Stimulated activated CD8-positive, alpha-beta memory T cell treated with anti-CD3 and anti-CD28 coated beads, Interleukin-4, amount 100 ng/mL, for 4 hours (primary cell): ENCODE measurements around the gene CYB561.
A peak's percentile ranks its signal among the peaks of the same experiment; 100 is the strongest.

ENCODE experiments used
- DNase-seq, 2 donors: peaks; one replicate each; pipeline ENCODE4 v3.0.0-alpha.2; 2020; ENCODE audit warnings: low read depth in 2 of 2, low spot score in 1 of 2

Gene CYB561, protein sequence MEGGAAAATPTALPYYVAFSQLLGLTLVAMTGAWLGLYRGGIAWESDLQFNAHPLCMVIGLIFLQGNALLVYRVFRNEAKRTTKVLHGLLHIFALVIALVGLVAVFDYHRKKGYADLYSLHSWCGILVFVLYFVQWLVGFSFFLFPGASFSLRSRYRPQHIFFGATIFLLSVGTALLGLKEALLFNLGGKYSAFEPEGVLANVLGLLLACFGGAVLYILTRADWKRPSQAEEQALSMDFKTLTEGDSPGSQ

DNA sequence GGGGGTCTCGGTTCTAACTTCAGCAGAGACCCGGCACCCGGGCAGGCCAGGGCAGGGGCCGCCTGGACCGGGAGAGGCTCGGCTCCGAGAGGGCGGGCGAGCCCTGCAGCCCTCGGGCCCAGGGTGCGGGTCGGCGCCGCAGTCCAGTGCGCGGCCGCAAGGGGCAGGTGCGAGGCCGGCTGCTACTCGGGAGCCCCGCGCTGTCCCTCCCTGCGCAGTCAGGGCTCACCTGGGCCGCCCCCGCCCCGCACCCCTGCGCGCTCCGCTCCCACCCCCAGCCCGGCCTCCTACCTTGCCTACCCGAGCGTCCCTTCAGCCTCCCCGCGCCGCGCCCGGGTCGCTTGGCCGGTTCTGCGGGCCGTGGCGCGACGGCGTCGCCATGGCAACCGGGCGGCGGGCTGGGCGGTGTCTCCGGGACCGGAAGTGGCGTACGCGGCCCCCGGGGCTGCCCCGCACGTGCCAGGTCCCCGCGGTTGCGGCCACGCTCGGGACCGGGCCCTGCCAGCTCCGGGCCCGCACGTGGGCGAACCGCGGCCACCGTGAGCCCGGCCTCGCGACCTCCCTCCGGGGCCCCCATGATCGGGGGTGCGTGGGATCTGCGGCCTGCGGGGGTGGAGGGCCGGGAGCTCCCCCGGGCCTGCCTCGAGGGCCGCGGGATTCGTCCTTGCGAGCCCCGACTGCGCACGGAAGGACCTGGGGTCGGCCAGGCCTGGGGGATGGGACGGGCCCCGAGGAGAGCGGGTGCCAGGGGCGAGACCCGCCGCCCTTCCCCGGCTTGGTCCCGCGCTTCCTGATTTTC is at the start of gene CYB561:
CYB561 (minus strand) TSS at position 353 of the 799 bp plus-strand sequence. CDS start 8,759 bp downstream, outside the sequence.
- peak; percentile 13 to 46 for DNase-seq

DNA sequence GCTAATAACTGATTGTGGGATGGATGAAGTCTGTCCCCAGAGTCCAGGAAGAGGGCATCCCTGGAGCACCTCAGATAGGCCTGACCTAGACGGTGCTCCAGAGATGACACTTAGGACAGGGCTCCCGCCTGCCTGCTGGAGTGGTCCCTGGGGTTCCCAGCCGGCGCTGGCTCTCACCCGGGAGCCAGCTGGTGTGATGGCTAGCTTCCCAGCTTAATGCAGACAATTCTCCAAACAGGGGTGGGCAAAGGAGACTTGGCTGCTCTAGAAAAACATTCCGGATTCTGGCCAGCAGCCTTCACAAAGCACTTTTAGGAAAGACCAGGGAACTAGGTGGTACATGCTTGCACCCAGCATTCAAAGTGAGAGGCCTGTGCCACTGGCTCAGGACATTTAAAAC is 49.4 kb upstream of the CYB561 start:
- no peak for DNase-seq

- DNase-seq = no peak
Observed at GRCh38 chr17:63494300-63494928, 48.3 kb upstream of the CYB561 start.

DNA sequence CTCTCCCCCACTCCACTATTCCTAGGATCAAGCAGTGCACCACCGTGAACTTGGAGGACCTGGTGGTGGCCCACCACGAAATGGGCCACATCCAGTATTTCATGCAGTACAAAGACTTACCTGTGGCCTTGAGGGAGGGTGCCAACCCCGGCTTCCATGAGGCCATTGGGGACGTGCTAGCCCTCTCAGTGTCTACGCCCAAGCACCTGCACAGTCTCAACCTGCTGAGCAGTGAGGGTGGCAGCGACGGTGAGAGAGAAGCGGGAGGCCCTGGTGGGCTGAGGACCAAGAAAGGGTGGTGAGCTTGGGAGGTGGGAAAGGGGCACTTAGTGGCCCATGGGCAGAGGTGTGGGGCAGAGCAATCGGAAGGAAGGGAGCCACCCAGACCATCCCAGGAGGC is 47.3 kb upstream of the CYB561 start:
- no peak for DNase-seq

- DNase-seq = no peak
Observed at GRCh38 chr17:63492940-63493339, 46.8 kb upstream of the CYB561 start.

DNA sequence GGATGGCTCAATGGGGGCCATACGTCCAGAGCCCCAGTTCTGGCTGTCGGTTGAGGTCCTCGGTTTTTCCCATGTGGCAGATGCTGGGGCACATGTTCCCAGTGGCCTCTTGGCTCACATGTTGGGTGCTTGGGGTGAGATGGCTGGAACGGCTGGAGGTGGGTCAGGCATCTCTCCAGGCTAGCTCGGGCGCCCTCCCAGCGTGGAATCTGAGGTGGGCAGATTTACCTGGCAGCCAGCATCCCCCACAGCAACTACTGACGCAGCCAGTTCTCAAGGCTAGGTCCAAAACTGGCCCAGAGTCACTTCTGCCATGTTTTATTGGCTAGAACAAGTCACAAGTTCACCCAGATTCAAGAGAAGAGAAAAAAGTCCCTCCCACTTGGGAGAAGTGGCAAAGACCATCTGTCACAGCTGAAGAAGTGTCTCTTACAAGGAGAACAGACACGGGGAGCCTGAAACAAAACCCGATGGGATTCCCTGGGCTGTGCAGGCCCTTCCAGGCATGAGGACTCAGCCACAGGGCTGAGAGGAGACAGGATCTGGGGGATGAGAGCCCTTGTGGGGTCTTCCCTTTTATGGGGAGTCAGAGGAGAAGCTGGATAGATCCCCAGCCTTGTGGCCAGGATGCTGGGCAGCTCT is 46.0 kb upstream of the CYB561 start:
- DNase-seq = no peak

DNA sequence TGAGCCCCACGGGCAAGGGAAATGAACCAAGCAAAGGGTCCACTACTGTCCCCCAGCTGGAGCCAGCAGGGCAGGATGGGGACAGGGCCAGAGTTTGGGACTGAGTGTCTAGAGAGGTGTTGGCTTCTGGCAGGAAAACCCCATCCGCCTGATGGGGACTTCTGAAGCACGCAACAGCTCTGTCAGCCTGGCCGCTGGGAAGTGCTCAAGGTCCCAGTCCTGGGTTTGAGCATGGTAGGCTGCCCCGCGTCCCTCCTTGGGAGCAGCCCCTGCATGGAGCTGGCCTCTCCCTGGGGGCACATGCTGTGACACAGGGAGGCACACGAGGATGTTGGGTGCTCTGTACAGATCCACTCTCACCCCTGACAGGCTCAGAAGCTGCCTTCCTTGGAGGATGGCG is 45.3 kb upstream of the CYB561 start:
- no peak for DNase-seq

GRCh38 chr17:63490858-63491400 is 44.8 kb upstream of the CYB561 start:
- DNase-seq = no peak

- no peak for DNase-seq
Observed at GRCh38 chr17:63490329-63490728, 44.2 kb upstream of the CYB561 start.

- no peak for DNase-seq
Observed at GRCh38 chr17:63489291-63489690, 43.2 kb upstream of the CYB561 start.

DNA sequence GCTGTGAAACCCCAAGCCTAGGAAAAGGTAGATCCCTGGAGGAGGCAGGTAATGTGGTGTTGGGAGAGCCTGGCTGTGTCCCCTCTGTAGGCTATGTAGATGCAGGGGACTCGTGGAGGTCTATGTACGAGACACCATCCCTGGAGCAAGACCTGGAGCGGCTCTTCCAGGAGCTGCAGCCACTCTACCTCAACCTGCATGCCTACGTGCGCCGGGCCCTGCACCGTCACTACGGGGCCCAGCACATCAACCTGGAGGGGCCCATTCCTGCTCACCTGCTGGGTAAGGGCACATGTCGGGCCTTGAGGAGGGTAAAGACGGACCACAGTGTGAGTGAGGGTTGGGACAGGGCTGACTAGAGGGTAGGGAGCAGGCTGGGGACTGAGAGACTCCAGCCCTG is 42.7 kb upstream of the CYB561 start:
- no peak for DNase-seq

- DNase-seq = no peak
Observed at GRCh38 chr17:63487014-63487339, 40.9 kb upstream of the CYB561 start.

GRCh38 chr17:63486317-63487013 is 40.4 kb upstream of the CYB561 start:
- DNase-seq = no peak

DNA sequence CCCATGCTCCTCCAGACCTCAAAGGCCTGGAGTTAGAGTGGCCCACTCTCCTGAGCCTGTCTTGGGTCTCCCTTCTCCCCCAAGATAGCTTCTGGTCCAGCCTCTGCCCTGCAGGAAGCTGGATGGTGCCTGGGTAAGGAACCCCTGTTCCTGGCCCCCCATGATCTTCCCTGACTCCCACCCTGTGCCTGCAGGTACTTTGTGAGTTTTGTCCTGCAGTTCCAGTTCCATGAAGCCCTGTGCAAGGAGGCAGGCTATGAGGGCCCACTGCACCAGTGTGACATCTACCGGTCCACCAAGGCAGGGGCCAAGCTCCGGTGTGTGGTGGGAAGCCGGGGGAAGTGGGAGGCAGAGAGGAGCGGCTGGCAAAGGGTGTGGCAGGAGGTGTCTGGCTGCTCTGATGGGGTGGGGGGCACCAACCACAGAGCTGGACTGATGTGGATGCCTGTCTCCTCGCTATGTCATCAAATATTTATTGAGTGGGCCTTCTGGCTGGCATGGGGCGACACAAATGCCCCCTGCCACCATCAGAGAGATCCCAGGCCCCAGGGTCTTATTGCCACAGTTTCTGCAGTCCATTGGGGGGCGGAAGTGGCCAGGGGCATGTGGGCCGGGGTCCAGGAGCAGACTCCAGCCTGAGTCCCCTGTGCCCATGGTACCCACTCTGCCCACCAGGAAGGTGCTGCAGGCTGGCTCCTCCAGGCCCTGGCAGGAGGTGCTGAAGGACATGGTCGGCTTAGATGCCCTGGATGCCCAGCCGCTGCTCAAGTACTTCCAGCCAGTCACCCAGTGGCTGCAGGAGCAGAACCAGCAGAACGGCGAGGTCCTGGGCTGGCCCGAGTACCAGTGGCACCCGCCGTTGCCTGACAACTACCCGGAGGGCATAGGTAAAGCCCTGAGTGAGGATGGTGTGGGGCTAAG is 37.8 kb upstream of the CYB561 start:
- no peak for DNase-seq

DNA sequence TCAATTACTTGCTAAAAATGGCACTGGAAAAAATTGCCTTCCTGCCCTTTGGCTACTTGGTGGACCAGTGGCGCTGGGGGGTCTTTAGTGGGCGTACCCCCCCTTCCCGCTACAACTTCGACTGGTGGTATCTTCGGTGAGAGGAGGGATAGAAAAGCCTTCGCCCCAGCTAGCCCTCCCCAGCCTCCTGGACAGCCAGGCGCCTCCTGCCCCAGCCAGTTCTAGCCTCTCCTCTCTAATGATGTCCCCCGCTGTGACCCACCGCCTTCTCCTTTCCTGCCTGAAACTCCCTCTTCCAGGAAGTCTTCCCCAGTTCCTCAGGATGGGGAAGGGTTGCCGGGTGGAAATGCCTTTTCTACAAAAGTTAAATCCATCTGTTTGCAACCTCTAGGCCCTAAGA is 36.9 kb upstream of the CYB561 start:
- DNase-seq = no peak

DNA sequence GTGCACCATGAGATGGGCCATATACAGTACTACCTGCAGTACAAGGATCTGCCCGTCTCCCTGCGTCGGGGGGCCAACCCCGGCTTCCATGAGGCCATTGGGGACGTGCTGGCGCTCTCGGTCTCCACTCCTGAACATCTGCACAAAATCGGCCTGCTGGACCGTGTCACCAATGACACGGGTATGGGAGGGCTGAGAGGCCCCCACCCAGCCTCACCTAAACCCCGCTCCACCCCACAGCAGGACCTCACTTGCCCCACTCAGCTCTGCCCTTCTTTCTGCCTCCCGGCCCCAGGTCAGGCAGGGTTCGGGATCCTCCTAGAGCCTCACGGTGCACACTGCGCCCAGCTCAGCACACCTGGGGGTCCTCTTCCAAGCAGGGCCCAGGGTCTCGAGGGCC is 36.4 kb upstream of the CYB561 start:
- DNase-seq = no peak

DNA sequence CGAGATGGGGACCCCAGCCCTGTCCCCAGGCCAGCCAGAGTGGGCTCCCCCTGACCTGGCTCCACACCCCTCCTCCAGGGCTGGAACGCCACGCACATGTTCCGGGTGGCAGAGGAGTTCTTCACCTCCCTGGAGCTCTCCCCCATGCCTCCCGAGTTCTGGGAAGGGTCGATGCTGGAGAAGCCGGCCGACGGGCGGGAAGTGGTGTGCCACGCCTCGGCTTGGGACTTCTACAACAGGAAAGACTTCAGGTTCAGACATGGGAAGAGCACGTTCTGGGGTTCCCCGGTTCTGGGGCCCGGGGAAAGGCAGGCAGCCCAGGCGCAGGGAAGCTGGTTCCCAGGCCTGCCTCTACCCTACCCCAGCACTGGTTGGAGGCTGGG is 35.4 kb upstream of the CYB561 start:
- no peak for DNase-seq

GRCh38 chr17:63480826-63481487 is 34.9 kb upstream of the CYB561 start:
- DNase-seq = no peak

DNA sequence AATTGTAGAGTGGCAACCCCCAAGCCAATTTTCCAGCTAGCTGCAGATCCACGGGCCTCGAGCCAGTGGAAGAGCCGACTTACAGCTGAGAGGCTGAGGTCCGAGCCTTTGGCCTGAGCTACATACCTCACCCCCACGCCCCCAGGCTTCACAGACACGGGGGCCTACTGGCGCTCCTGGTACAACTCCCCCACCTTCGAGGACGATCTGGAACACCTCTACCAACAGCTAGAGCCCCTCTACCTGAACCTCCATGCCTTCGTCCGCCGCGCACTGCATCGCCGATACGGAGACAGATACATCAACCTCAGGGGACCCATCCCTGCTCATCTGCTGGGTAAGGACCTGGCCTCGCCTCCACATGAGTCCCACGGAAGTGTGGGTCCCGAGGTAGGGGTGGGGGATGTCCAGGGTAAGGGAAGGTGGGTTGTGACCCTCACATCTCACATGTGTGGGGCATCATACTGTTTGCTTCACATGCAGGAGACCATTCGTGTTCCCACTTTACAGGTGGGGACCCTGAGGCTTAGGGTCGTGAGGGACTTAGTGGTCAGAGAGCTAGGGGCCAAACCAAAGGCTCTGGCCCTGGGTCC is 34.2 kb upstream of the CYB561 start:
- no peak for DNase-seq
